ENCODE data around the gene ALDH3B1. TPM values are rescaled to one million over a fixed set of nuclear protein-coding genes. Genes with fewer than 3 reads are reported as not detected.

The ALDH3B1 gene
- total RNA-seq, 1 experiment from 2014 or later: 18.3 TPM

DNA sequence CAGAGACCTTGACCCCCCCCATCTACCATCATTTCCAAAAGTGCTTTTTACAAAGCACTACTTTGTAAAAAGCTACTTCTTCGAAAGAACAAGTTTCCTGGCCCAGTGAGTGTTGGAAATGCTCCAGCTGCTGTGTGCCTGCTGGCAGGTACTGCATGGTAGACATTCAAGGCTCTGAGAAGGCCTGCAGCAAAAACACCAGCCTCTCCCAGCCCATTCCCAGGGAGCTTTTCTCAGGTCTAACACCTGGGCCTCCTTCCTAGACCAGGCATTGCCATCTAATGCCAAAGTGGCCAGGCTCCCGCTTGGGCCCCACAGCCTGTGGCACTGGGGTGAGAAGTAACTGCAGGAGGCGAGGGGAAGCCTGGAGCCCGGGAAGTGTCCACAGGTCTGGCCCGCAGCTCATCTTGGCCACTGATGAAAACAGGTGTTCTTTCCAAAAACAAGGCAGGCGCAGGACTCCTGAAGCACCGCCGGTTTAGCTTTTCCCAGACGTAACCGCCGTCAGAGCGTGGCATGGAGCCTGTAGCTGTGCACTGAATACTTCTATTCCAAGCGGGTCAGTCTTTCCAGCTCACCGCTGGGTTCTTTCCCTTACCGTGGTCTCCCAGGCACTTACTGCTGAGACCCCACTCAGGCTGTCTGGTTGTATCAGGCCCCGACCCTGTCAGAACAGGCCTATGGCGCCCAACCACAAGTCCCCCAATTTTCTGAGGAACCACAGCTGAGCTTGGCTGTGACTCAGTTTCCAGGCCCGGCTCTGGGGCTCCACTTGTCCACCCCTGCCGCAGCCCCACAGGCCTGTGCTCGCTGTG lies 27.5 kb downstream of the ALDH3B1 start:
- ChIA-PET CTCF (interaction anchor here (1.0 kb wide), 1 partner anchor 17 kb away, joined by 3 read pairs; no protein-coding TSS in a partner anchor), POLR2A (interaction anchor here (1.0 kb wide), 1 partner anchor 9 kb away, joined by 6 read pairs; no protein-coding TSS in a partner anchor)
- ATAC-seq: no peak
- Histone ChIP-seq H3K4me3 (ENCODE audit: low read depth in 2 of 2, low read length in 2 of 2) (no peak overlapping the region), H3K4me1 (ENCODE audit: control insufficient read depth, insufficient read depth, low read length) (peaks cover 33% of the 10 kb centered on the region), H3K27ac (ENCODE audit: low read length) (peak overlapping the region; percentile 94), H3K9me3 (ENCODE audit: control insufficient read depth, insufficient read depth, low read depth, low read length) (no peaks in the 10 kb centered on the region), H3K27me3 (ENCODE audit: control insufficient read depth, insufficient read depth, low read length) (no peaks in the 10 kb centered on the region), H3K36me3 (ENCODE audit: control insufficient read depth, insufficient read depth, low read length) (peaks cover 5% of the 10 kb centered on the region; the same call in 1 of the 2 replicates)
- no peak for TF ChIP-seq TCF7L2 (IDR thresholded peaks at IDR 0.05; ENCODE audit: low read depth, low read length)
- TF ChIP-seq SIN3A (IDR thresholded peaks at IDR 0.05; ENCODE audit: borderline replicate concordance, insufficient read depth, low read depth, low read length): no peak
- no TSS peak for BruUV-seq (replicated peaks)
- intact Hi-C loops (cut with micrococcal nuclease; ENCODE audit: unreplicated experiment) (no loop called here), in situ Hi-C loops (cut with HindIII; ENCODE audit: low pct_unique_long_range_greater_than_20kb, low sequenced_read_pairs) (no loop called here)
- no peak for DNase-seq (ENCODE audit: low read depth, low spot score)

DNA sequence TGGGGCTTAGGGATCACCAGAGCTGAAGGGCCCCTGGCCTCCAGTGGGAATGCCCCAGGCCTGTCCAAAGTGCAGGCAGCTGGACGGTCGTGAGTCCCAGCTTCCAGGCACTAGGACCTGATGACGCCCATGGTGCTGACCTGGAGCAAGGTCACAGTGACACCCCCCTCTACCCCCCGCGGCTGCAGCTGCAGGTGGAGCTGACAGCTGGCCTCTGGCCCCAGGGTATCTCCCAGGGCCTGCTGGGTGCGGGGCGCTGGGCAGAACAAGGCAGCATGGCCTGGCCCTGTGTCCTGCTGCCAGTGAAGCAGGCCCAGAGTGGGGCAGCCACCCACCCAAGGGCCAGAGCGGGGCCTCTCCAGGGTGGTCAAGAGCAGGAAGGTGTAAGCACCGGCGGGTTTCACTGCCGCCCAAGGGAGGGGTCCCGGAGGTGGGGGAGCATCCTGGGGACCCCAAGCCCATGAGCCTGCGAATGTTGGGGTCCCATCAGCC lies 28.1 kb downstream of the ALDH3B1 start:
- peaks cover 33% of the 10 kb centered on the region for H3K4me1 ChIP-seq (ENCODE audit: control insufficient read depth, insufficient read depth, low read length)
- H3K36me3 ChIP-seq (ENCODE audit: control insufficient read depth, insufficient read depth, low read length): peaks cover 5% of the 10 kb centered on the region; the same call in 1 of the 2 replicates
- ChIA-PET POLR2A (interaction anchor here (0.6 kb wide), 1 partner anchor 154 kb away, joined by 3 read pairs; no protein-coding TSS in a partner anchor), CTCF (no interaction called here)
- intact Hi-C loops (cut with micrococcal nuclease; ENCODE audit: unreplicated experiment) (no loop called here), in situ Hi-C loops (cut with HindIII; ENCODE audit: low pct_unique_long_range_greater_than_20kb, low sequenced_read_pairs) (no loop called here)
- BruUV-seq (replicated peaks): no TSS peak
- no peaks in the 10 kb centered on the region for H3K9me3 ChIP-seq (ENCODE audit: control insufficient read depth, insufficient read depth, low read depth, low read length)
- peak overlapping the region; percentile 72 to 92 for H3K4me3 ChIP-seq (ENCODE audit: low read depth in 2 of 2, low read length in 2 of 2)
- no peak for TF ChIP-seq POLR2AphosphoS5 (IDR thresholded peaks at IDR 0.05; ENCODE audit: low read depth, low read length)
- TF ChIP-seq TCF7L2 (IDR thresholded peaks at IDR 0.05; ENCODE audit: low read depth, low read length): no peak
- no peak for TF ChIP-seq SIN3A (IDR thresholded peaks at IDR 0.05; ENCODE audit: borderline replicate concordance, insufficient read depth, low read depth, low read length)
- TF ChIP-seq, protein P1, sequence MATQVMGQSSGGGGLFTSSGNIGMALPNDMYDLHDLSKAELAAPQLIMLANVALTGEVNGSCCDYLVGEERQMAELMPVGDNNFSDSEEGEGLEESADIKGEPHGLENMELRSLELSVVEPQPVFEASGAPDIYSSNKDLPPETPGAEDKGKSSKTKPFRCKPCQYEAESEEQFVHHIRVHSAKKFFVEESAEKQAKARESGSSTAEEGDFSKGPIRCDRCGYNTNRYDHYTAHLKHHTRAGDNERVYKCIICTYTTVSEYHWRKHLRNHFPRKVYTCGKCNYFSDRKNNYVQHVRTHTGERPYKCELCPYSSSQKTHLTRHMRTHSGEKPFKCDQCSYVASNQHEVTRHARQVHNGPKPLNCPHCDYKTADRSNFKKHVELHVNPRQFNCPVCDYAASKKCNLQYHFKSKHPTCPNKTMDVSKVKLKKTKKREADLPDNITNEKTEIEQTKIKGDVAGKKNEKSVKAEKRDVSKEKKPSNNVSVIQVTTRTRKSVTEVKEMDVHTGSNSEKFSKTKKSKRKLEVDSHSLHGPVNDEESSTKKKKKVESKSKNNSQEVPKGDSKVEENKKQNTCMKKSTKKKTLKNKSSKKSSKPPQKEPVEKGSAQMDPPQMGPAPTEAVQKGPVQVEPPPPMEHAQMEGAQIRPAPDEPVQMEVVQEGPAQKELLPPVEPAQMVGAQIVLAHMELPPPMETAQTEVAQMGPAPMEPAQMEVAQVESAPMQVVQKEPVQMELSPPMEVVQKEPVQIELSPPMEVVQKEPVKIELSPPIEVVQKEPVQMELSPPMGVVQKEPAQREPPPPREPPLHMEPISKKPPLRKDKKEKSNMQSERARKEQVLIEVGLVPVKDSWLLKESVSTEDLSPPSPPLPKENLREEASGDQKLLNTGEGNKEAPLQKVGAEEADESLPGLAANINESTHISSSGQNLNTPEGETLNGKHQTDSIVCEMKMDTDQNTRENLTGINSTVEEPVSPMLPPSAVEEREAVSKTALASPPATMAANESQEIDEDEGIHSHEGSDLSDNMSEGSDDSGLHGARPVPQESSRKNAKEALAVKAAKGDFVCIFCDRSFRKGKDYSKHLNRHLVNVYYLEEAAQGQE (IDR thresholded peaks at IDR 0.05; ENCODE audit: insufficient read depth in 1 of 2, low read depth in 2 of 2, low read length in 1 of 2): no peak
- TF ChIP-seq, protein P2, sequence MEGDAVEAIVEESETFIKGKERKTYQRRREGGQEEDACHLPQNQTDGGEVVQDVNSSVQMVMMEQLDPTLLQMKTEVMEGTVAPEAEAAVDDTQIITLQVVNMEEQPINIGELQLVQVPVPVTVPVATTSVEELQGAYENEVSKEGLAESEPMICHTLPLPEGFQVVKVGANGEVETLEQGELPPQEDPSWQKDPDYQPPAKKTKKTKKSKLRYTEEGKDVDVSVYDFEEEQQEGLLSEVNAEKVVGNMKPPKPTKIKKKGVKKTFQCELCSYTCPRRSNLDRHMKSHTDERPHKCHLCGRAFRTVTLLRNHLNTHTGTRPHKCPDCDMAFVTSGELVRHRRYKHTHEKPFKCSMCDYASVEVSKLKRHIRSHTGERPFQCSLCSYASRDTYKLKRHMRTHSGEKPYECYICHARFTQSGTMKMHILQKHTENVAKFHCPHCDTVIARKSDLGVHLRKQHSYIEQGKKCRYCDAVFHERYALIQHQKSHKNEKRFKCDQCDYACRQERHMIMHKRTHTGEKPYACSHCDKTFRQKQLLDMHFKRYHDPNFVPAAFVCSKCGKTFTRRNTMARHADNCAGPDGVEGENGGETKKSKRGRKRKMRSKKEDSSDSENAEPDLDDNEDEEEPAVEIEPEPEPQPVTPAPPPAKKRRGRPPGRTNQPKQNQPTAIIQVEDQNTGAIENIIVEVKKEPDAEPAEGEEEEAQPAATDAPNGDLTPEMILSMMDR (IDR thresholded peaks at IDR 0.05): no peak
- no peak for DNase-seq (ENCODE audit: low read depth, low spot score)
- peak; percentile 39 for ATAC-seq
- peak overlapping the region; percentile 94 for H3K27ac ChIP-seq (ENCODE audit: low read length)
- H3K27me3 ChIP-seq (ENCODE audit: control insufficient read depth, insufficient read depth, low read length): no peaks in the 10 kb centered on the region

Measured in Panc1 (cell line).